GM10266 (cell line): Measurements from ENCODE around the gene CITED2.

Source experiments
- DNase-seq: peaks from one replicate; pipeline ENCODE4 v3.0.0; 2012; ENCODE audit errors: extremely low spot score
- CTCF ChIP-seq: IDR thresholded peaks from 2 replicates; pipeline ENCODE4 v1.5.1; 2012; ENCODE audit warnings: mild to moderate bottlenecking, low read depth; ENCODE audit not compliant: control insufficient read depth, insufficient read depth; ENCODE audit errors: missing control alignments

CITED2 gene

GRCh38 chr6:139325125-139325524 lies 49.3 kb downstream of the CITED2 start:
- DNase-seq: no peak
- TF ChIP-seq CTCF: no peak

- no peak for TF ChIP-seq CTCF
- DNase-seq: no peak
Measured at GRCh38 chr6:139324301-139324555, 50.2 kb downstream of the CITED2 start.

- TF ChIP-seq CTCF: no peak
- DNase-seq: peak; percentile 23
Measured at GRCh38 chr6:139323511-139324300, 50.7 kb downstream of the CITED2 start.
